Measurements from ENCODE around the gene MAB21L3.

MAB21L3 gene

GRCh38 chr1:116178837-116179236 is 67.6 kb downstream of the MAB21L3 start:
- H3K9me2 ChIP-seq (ENCODE audit: low read depth, low read length), result no peaks in the 10 kb centered on the region
- no peak overlapping the region for H2AFZ ChIP-seq (ENCODE audit: low read length)
- no peaks in the 10 kb centered on the region for H3K79me2 ChIP-seq (ENCODE audit: insufficient read depth, low read length)
- no peaks in the 10 kb centered on the region for H3K4me1 ChIP-seq (ENCODE audit: insufficient read depth, low read length, severe bottlenecking)
- H3K9me3 ChIP-seq (ENCODE audit: low read length), result no peaks in the 10 kb centered on the region
- no peak overlapping the region for H3K27ac ChIP-seq (ENCODE audit: low read depth, low read length, poor library complexity, severe bottlenecking)
- TF ChIP-seq CTCF (IDR thresholded peaks at IDR 0.05; ENCODE audit: low read length) (no peak), EZH2 (IDR thresholded peaks at IDR 0.05; ENCODE audit: borderline replicate concordance, low read length) (no peak)
- no peaks in the 10 kb centered on the region for H3K36me3 ChIP-seq (ENCODE audit: insufficient read depth, low read length)
- no peak overlapping the region for H3K4me2 ChIP-seq (ENCODE audit: low read length)
- no peak overlapping the region for H3K9ac ChIP-seq (ENCODE audit: low read length)
- 0 out of 2 replicates have a peak, but pooled peaks cover 3% of the 10 kb centered on the region for H3K27me3 ChIP-seq (ENCODE audit: insufficient read depth, low read length)
- no peak overlapping the region for H3K4me3 ChIP-seq (ENCODE audit: low read depth, low read length, poor library complexity, severe bottlenecking)
- H3F3A ChIP-seq (ENCODE audit: insufficient read depth, low read length), result no peaks in the 10 kb centered on the region
- no peaks in the 10 kb centered on the region for H4K20me1 ChIP-seq (ENCODE audit: insufficient read depth, low read length)

GRCh38 chr1:116179419-116179818 is 68.2 kb downstream of the MAB21L3 start:
- no peak overlapping the region for H3K4me2 ChIP-seq (ENCODE audit: low read length)
- no peak overlapping the region for H3K9ac ChIP-seq (ENCODE audit: low read length)
- no peak for TF ChIP-seq CTCF (IDR thresholded peaks at IDR 0.05; ENCODE audit: low read length)
- H3K4me1 ChIP-seq (ENCODE audit: insufficient read depth, low read length, severe bottlenecking), result no peaks in the 10 kb centered on the region
- no peaks in the 10 kb centered on the region for H4K20me1 ChIP-seq (ENCODE audit: insufficient read depth, low read length)
- no peaks in the 10 kb centered on the region for H3F3A ChIP-seq (ENCODE audit: insufficient read depth, low read length)
- H3K27ac ChIP-seq (ENCODE audit: low read depth, low read length, poor library complexity, severe bottlenecking), result no peak overlapping the region
- no peaks in the 10 kb centered on the region for H3K36me3 ChIP-seq (ENCODE audit: insufficient read depth, low read length)
- H2AFZ ChIP-seq (ENCODE audit: low read length), result no peak overlapping the region
- no peaks in the 10 kb centered on the region for H3K9me3 ChIP-seq (ENCODE audit: low read length)
- H3K79me2 ChIP-seq (ENCODE audit: insufficient read depth, low read length), result no peaks in the 10 kb centered on the region
- no peaks in the 10 kb centered on the region for H3K9me2 ChIP-seq (ENCODE audit: low read depth, low read length)
- H3K27me3 ChIP-seq (ENCODE audit: insufficient read depth, low read length), result 0 out of 2 replicates have a peak, but pooled peaks cover 3% of the 10 kb centered on the region
- no peak overlapping the region for H3K4me3 ChIP-seq (ENCODE audit: low read depth, low read length, poor library complexity, severe bottlenecking)

- Histone ChIP-seq H3K4me2 (ENCODE audit: low read length) (no peak overlapping the region), H4K20me1 (ENCODE audit: insufficient read depth, low read length) (no peaks in the 10 kb centered on the region), H3K27me3 (ENCODE audit: insufficient read depth, low read length) (0 out of 2 replicates have a peak, but pooled peaks cover 3% of the 10 kb centered on the region), H3K27ac (ENCODE audit: low read depth, low read length, poor library complexity, severe bottlenecking) (no peak overlapping the region), H3K36me3 (ENCODE audit: insufficient read depth, low read length) (no peaks in the 10 kb centered on the region), H3K9ac (ENCODE audit: low read length) (no peak overlapping the region), H2AFZ (ENCODE audit: low read length) (no peak overlapping the region), H3F3A (ENCODE audit: insufficient read depth, low read length) (no peaks in the 10 kb centered on the region), H3K79me2 (ENCODE audit: insufficient read depth, low read length) (no peaks in the 10 kb centered on the region), H3K9me2 (ENCODE audit: low read depth, low read length) (no peaks in the 10 kb centered on the region), H3K9me3 (ENCODE audit: low read length) (no peaks in the 10 kb centered on the region), H3K4me3 (ENCODE audit: low read depth, low read length, poor library complexity, severe bottlenecking) (no peak overlapping the region), H3K4me1 (ENCODE audit: insufficient read depth, low read length, severe bottlenecking) (no peaks in the 10 kb centered on the region)
- TF ChIP-seq EZH2 (IDR thresholded peaks at IDR 0.05; ENCODE audit: borderline replicate concordance, low read length) (no peak), CTCF (IDR thresholded peaks at IDR 0.05; ENCODE audit: low read length) (no peak)
These were observed 68.8 kb downstream of the MAB21L3 start for GRCh38 chr1:116179964-116180363.

Data from OCI-LY1 (cell line).